HG02885 (cell line): Measurements from ENCODE around the gene CDH22.
A peak's percentile ranks its signal among the peaks of the same experiment; 100 is the strongest.

Source experiments
- ATAC-seq: cut with Tn5 transposase; IDR thresholded peaks from one replicate; pipeline ENCODE4 v1.9.1; 2021; ENCODE audit warnings: mild to moderate bottlenecking; ENCODE audit not compliant: unreplicated experiment, poor library complexity

CDH22 gene, protein sequence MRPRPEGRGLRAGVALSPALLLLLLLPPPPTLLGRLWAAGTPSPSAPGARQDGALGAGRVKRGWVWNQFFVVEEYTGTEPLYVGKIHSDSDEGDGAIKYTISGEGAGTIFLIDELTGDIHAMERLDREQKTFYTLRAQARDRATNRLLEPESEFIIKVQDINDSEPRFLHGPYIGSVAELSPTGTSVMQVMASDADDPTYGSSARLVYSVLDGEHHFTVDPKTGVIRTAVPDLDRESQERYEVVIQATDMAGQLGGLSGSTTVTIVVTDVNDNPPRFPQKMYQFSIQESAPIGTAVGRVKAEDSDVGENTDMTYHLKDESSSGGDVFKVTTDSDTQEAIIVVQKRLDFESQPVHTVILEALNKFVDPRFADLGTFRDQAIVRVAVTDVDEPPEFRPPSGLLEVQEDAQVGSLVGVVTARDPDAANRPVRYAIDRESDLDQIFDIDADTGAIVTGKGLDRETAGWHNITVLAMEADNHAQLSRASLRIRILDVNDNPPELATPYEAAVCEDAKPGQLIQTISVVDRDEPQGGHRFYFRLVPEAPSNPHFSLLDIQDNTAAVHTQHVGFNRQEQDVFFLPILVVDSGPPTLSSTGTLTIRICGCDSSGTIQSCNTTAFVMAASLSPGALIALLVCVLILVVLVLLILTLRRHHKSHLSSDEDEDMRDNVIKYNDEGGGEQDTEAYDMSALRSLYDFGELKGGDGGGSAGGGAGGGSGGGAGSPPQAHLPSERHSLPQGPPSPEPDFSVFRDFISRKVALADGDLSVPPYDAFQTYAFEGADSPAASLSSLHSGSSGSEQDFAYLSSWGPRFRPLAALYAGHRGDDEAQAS

DNA sequence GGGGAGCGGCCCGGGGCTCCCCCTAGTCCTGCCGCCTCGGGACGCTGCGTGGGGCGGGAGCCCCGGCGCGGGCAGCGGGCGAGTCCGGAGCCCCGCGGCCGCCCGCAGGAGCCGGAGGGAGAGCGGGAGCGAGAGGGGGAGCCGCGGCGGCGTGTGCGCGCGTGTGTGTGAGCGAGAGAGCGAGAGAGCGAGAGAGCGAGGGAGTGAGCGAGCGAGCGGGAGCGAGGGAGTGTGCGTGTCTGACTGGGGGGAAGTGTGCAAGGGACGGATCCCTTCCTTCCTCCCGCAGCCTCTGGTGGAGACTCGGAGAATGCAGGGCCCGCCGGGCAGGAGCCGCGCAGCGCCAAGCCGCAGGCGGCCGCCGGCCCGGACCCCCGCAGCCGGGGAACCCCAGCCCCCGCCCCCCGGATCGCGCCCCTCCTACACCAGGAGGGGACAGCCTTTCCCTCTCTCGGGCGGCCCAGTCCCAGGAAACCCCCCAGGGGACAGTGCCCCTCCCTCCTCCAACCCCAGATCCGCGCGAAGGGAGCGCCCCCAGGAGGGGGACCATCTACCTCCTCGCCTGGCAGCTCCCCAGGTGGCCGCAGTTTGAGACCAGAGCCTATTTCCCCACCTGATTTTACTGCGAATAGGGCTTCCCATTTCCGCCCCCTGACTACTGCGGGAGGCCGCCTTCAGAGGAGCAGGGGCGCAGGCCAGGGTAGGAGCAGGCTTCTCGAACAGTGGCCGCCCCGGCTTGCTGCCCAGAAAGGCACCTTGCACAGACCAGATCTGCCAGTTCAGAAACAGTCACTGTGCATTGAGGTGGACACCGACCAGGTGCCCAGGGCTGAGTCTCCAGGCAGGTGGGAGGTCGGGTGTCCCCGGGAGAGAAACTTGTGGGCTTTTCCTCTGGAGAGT, at the start of gene CDH22:
Gene CDH22, minus strand, starts transcription at position 241 of the 900 bp plus-strand sequence. CDS start 57,204 bp downstream, outside the sequence.
- no peak for ATAC-seq

- no peak for ATAC-seq
These were observed 48.8 kb upstream of the CDH22 start for GRCh38 chr20:46357030-46357514.

DNA sequence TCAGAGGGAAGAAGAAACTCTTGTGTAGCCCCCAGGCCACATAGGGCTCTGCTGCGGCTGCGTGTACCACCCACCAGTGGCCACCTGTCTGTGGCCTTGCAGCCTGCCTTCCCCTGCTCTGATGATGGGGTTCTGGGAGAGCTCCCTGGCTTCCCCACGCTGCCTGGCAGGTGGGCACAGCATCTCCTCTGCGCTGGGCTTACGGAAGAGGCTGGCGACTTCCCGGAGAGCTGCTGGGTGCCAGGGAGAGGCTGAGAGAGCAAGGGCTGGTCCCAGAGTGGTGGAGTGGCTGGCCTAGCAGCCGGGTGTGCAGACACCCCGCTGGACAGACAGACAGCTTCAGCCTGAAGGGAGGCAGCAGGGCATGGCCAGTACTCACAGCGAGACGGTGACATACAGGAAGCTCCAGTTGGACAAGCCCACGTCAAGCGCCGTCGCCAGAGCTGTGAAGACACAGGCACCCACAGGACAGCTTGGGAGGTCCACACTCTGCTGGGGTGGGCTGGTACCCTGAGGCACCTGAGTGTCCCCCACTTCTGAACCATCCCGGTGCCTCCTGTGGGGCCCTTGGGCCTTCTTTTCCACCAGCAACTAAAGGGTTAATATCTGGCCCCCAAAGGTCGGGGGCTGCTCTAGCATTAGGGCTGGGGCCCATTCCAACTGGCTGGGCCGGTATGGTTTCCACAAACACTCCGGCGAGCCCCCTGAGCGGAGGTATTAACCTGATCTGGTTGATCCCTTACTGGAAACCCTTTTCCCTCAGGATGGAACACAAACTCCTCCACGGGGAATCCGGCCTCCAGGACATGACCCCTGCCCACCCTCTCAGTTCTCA, 48.1 kb upstream of the CDH22 start:
- no peak for ATAC-seq

GRCh38 chr20:46355778-46356177, 47.5 kb upstream of the CDH22 start:
- ATAC-seq, result no peak

DNA sequence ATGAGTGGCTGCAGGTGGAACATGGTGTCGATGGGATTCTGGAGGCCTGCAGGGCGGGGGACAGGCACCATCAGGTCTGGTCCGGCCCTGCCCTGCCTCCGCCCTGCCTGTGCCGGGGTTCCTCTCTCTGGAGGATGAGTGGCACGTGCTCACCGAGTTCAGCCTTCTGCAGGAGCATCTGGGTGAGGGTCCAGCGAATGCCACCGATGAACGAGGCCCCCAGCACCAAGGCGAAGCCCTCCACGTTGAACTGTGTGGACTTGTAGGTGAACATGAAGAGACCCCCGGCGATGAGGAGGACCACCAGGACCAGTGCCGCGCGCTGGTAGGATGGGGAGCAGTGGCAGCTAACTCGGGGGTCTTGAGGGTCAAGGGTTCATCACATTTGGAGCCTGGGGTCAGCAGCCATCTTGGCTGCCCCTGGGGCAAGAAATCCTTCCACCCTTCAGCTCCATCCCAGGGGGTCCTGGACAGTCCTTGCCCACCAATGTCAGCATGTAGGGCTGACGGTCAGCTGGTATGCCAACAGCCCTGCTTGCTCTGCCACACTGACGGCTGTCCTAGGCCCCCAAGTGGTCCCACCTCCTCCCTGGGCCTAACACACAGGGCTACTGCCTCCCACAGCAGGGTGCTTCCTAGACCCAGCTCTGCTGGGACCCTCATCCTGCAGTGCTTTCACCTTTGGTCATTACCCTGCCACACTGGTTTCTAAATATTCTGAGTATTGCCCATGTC, 46.8 kb upstream of the CDH22 start:
- ATAC-seq, result no peak

- ATAC-seq, result no peak
These were observed 45.9 kb upstream of the CDH22 start for GRCh38 chr20:46354207-46354555.

- ATAC-seq, result no peak
These were observed 45.4 kb upstream of the CDH22 start for GRCh38 chr20:46353500-46354206.

DNA sequence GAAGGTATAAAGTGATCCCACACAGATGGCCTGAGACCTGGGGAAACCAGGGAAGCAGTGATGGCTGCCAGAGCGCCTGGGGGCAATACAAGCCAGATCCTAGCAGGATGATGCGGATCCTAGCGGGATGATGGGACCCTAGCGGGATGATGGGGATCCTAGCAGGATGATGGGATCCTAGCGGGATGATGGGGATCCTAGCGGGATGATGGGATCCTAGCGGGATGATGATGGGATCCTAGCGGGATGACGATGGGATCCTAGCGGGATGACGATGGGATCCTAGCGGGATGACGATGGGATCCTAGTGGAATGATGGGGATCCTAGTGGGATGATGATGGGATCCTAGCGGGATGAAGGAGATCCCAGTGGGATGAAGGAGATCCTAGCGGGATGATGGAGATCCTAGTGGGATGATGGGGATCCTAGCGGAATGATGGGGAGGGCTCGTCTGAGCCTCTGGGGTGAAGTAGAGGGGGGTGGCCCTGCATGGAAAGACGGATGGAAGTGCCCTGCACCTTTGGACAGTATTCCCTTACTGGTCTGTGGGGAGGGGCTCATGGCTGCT, 44.2 kb upstream of the CDH22 start:
- no peak for ATAC-seq

- no peak for ATAC-seq
These were observed 43.2 kb upstream of the CDH22 start for GRCh38 chr20:46351357-46352058.

DNA sequence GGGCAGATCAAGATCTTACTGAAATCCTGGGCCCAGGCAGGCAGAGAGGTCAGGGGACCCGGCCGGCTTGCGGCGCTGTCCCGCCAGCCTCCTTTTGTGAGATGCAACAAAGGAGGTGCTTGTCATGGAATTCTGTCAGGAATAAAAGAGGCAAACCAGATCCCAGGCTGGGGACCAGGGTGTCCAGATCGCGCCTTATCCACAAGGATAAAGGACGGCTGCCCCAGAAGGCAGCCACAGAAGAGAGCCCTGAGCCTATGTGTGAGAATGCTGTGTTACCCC, 42.6 kb upstream of the CDH22 start:
- ATAC-seq, result no peak

DNA sequence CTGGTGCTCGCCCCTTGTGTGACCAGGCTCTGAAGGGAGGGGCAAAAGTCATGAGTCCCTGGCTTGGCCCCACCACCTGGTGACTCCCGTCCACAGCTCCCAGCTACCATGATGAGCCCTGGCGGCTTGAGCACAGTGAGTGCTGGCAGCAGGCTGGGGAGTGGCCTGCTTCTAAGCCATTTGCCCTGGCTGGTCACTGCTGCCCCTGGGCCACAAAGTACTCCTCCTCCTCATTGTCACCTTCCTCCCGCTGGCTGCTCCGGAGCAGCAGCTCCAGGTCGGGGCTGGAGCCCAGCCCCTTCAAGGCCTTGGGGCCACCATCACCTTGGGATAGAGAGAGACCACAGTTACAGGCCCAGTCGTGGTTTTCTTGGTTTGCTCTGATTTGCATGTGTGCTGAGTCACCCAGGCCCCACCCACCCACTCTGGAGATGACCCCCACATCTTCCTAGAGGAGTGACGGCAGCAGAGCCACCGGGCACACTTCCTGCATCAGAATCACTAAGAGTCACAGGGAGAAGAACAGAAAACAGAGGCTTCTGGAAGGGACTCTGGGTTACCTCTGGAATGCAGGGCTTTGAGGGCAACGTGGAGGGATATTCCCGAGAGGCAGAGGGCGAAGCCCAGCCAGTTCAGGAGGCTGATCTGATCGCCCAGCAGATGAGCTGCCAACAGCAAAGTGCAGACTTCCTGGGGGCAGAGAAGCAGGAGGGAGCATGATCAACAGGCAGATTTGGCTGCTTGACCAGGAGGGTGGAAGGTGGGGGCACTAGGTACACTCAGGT, 42.1 kb upstream of the CDH22 start:
- ATAC-seq, result peak; percentile 70

- ATAC-seq, result no peak
These were observed 41.4 kb upstream of the CDH22 start for GRCh38 chr20:46349742-46350056.

GRCh38 chr20:46349035-46349741, 40.9 kb upstream of the CDH22 start:
- no peak for ATAC-seq

DNA sequence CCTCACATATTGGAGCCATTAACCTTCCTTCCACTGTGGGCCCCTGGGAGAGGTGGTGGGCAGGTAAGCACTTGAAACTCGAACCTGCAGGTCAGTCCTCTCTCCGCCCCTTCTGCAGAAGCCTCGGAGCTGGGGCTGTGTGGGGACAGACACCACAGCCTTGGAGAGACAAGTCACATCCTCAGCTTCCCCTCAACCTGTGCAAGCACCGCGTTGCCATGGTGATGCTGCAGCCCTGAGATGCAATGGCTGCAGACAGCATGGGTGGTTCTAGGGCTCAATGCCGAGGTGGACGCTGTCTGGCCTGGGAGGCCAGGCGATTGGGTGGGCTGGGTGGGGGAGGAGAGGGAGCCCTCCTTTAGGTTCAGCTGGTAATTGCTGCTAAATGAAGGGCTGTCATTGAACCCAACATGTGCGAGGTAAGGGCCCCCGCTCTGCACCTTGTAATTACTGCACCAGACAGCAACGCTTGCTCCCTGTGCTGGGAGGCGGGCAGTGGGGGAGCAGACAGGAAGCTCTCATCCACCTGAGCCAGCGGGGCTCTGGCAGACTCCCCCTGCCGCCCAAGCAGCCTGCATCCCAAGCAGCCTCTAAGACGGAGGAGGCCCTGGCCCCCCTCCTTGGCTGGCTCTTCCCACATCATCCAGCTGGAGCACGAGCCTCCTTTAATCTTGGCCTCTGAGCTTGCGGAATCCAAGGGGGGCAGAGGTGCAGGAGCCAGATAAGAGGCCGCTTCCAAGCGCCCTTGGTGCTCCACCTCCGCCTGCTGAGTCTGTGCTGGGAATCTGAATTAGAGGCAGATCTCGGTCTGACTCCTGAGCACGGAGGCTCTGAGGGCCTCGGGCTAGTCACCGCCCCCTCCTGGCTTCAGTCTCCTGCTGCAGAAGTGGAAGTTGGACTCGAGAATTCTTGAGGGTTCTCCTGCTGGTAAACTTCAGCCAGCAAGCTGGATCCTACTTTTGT, 39.8 kb upstream of the CDH22 start:
- ATAC-seq, result no peak

DNA sequence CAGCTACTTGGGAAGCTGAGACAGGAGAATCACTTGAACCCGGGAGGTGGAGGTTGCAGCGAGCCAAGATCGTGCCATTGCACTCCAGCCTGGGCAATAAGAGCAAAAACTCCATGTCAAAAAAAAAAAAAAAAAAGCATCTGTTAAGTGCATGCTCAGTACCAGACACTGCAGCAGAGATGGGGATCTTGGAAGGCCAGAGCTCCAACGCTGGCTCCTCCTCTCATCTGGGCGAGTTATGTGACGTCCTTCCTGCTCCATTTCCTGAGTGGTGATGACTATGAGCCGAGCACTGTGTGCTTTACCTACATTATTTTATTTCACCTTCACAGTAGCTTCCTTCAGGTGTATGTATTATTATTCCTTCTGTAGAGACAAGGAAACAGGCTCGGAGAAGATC, 38.5 kb upstream of the CDH22 start:
- ATAC-seq, result no peak
